ENCODE data around the gene GCGR.

The GCGR gene

GRCh38 chr17:81812571-81813370 lies 8.8 kb downstream of the GCGR start:
- no peak for DNase-seq

DNA sequence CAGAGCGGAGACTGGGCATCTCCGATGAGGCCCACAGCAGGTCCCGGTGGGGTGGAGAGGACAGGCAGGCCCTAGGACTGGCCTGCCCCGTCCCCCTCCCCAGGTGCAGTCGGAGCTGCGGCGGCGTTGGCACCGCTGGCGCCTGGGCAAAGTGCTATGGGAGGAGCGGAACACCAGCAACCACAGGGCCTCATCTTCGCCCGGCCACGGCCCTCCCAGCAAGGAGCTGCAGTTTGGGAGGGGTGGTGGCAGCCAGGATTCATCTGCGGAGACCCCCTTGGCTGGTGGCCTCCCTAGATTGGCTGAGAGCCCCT lies 9.4 kb downstream of the GCGR start:
- DNase-seq, result no peak

DNA sequence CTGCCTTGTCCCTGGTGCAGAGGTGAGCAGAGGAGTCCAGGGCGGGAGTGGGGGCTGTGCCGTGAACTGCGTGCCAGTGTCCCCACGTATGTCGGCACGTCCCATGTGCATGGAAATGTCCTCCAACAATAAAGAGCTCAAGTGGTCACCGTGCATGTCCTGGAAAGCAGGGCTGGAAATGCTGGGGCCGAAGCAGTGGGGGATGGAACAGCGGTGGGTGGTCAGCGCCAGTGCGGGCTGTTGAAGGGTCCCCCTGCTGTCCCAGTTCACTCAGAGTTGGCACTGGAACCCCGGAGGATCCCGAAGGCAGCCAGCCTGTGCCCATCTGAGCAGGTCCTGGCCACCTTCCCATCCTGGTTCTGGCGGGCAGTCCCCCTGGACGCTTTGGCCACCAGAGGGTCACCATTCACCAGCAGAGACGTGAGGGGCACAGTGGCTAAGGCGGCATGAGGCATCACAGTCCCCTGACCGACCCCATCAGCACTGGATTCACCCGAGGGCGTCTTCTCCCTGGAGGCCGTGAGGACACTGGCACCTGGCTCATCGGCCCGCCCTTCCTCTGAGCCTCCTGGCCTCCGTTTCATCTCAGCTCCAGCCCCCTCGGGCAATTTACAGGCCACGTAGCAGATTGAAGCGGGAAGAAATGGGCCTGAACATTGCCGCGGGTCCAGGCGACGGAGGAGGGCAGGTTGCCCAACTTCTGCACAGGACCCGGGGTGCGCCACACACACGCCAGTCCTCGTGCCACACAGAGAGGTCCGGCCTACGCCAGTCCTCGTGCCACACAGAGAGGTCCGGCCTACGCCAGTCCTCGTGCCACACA lies 10.1 kb downstream of the GCGR start:
- DNase-seq, result no peak

DNA sequence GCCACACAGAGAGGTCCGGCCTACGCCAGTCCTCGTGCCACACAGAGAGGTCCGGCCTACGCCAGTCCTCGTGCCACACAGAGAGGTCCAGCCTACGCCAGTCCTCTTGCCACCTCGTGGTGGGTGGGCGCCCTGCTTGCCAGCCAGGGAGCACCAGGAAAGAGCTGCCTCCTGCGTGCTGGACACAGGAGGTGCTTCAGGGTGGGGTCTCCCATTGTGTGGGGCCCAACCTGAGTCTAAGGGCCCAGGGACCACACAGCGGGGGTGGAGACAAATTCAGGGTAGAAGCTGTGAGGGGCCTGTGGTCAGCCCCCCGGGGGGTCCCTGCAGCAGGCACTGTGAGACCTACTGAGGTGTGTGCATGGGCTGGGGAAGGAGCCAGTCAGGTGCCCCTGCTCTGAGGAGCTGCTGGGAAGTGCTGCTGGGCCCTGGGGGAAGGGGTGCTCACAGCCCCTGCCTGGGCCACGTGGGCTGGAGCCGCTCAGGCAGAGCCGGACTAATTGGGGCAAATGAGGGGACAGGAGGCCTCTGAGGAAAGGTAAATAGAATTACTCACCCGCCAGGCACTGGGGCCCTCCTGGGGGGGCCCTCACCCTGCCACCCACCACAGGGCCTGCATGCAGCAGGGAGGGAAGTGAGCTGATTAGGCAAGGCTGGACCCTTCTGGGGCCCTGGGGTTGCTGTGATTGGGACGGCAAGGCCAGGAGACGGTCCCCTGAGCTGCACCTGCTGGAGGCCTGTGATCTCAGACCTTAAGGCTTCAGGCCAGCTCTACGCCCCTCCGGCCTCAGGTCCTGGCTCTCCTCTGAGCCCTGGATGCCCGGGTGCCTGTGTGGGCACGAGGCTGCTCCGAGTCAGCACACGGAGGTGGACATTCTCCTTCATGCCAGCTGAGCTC lies 11.0 kb downstream of the GCGR start:
- no peak for DNase-seq

DNA sequence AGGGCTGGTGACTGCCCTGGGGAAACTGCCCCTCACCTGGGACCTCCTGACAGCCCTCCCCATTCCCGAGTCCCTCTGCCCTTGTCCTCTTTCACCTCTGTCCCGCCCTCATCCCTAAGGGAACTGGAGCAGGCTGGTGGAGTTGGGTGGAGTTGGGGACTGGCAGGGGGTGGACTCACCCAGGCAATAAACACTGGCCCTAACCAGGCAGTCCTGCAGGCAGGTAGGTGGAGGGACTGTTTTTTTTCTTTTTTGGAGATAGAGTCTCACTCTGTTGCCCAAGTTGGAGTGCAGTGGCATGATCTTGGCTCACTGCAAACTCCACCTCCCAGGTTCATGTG lies 11.7 kb downstream of the GCGR start:
- no peak for DNase-seq

GRCh38 chr17:81817758-81818147 lies 13.8 kb downstream of the GCGR start:
- DNase-seq, result no peak

DNA sequence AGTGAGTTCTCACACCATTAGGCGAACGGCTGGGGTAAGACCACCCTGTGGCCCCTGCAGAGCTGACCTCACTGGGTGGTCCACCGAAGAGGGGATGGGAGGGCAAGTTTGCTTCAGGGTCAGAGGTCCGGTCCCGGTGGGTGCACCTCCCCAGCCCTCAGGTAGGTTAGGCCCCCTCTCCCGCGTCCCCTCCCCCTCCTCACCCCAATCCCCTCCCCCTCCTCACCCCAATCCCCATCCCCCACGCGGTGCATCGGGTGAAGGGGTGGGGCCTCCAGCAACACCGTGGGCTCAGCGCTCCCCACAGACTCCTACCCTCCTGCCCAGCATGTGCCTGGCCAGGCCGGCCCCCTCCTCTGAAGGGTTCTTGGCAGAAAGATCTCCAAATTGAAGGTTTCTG lies 15.8 kb downstream of the GCGR start:
- DNase-seq, result no peak

GRCh38 chr17:81821147-81821546 lies 17.2 kb downstream of the GCGR start:
- no peak for DNase-seq

- DNase-seq, result peak; percentile 91
Measured at GRCh38 chr17:81821603-81822311, 17.8 kb downstream of the GCGR start.

- no peak for DNase-seq
Measured at GRCh38 chr17:81822312-81822637, 18.3 kb downstream of the GCGR start.

DNA sequence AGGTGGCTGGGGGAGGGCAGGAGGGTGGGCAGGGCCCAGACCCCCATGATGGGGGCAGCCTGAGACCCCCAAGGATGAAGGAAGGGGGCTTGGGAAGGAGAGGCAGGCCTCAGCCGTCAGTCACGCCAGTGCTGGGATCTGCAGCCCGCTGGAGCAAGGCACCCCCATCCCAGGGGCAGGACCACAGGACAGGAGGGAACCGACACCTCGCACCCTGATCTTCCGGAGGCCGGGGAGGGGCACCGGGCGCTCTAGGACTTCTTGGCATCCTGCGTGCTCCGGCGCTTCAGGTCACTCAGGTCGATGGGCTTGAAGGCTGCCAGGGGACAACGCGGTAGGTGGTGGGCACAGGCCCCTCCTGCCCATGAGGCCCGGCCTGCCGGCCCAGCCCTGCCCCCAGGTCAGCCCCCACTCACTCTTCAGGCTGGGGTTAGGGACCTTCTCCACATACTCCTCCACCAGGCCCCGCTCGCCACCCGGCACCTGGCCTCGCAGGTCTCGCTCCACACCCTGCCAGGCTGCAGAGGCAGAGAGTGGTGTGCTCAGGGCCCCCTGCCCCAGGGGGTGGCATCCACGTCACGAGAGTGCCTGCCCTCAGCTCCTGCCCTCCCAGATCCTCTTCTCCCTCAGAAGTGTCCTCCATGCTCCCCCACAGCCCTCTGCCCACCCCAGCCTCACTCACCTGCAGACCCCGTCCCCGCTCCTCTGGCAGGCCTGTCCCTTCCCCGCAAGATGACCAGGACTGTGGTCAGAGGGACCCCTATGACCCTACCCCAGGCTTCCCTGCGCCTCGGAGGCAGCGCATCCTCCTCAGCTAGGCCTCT lies 19.3 kb downstream of the GCGR start:
- DNase-seq, result no peak

DNA sequence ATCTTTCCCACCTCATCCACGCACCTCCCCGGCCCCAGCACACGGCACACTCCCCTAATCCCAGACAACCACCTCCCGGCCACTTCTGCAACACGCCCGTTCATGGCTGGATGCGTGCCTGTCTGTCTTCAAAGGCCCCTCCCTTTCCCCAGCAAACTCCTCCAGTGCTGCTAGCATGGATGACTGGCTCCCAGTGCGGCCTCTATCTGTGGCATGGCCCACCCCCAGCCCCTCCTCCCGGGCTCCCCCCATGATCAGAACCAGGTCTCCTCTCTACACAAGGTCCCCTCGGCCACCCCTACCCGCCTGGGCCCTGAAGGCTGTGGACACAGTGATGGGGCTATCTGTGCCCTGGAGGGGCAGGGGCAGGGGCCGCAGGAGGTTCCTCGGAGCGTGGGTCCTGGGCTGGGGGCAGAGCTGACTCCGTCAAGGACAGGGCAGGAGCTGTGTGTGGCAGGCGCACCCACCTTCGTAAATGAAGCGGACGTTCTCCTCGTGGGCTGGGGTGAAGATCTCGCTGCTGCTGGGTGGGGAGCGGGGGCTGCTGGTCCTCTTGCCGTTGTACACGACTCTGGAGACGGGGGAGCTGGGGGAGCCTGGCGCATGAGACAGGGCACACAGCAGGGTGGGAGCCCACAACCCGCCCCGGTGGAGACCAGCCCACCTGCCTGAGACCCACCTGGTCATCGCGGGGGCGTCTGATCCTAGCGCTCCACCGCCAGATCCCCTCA lies 20.0 kb downstream of the GCGR start:
- DNase-seq, result no peak

GRCh38 chr17:81824595-81824994 lies 20.6 kb downstream of the GCGR start:
- DNase-seq, result no peak

GRCh38 chr17:81825841-81826466 lies 22.0 kb downstream of the GCGR start:
- DNase-seq, result no peak

GRCh38 chr17:81828656-81829055 lies 24.7 kb downstream of the GCGR start:
- DNase-seq, result no peak

GRCh38 chr17:81829858-81830257 lies 25.9 kb downstream of the GCGR start:
- no peak for DNase-seq

- peak; percentile 81 for DNase-seq
Measured at GRCh38 chr17:81831563-81831956, 27.6 kb downstream of the GCGR start.

DNA sequence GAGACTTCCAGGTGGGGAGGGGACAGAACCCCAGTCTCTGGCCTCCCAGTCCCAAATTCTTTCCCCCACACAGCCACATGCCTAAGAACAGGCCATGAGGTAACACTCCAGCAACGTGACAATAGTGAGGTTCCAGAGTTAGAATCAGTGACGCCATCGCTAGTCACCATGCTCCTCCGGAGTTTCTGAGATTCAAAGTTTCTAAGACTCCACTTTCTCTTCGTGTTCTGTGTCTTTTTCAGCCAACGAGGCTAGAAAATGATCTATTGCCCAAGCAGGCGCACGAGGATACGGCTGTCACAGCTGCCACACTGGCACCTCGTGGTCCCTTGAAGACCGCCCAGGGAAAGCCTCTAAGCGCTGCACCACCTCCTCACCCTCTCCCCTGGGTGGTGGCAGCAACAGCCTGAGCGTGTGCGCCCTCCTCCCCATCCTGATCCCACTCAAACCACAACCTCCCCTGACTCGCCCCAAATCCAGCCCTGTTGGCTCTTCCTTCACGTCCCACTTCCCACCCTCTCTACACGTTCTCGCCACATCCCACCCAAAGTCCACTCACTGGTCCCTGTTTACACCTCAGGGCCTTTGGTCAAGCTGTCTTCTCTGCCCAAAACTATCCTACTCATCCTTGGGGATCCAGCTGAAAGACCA lies 28.1 kb downstream of the GCGR start:
- DNase-seq, result peak; percentile 59

GRCh38 chr17:81832608-81833159 lies 28.7 kb downstream of the GCGR start:
- DNase-seq, result peak; percentile 52
